HCT116 (cell line): Measurements from ENCODE around the gene SLC66A1. TPM values are rescaled to one million over a fixed set of nuclear protein-coding genes. Genes with fewer than 3 reads are reported as not detected.

ENCODE experiments used
- ATAC-seq: fragments of 200-7000 bp; cut with Tn5 transposase; 2 replicates; pipeline ENCODE4 v1.9.1; 2020; ENCODE audit warnings: mild to moderate bottlenecking, moderate library complexity
- BruUV-seq: library from RNA; stranded (reverse); fragments of 400-500 nt; replicated peaks from 2 replicates; lab custom pipeline; 2021; lab: Mats Ljungman, UMichigan
- CTCF ChIA-PET: fragments of 300-600 bp; sonication (Branson Sonifier 250); formaldehyde crosslinking; loops from one replicate; lab custom pipeline; 2021; ENCODE audit warnings: antibody characterized with exemption; lab: Charles Lee
- POLR2A ChIA-PET: fragments of 300-600, 350-600 bp; sonication (Branson Sonifier 250); formaldehyde crosslinking; loops from one replicate; lab custom pipeline; 2021; ENCODE audit warnings: antibody characterized with exemption; lab: Charles Lee
- RAD21 ChIA-PET, 2 experiments: fragments of 300-600 bp; sonication (Branson Sonifier 250); formaldehyde crosslinking; loops; one replicate each; lab custom pipeline; 2023; ENCODE audit warnings: low total read pairs in 2 of 2; ENCODE audit not compliant: uncharacterized antibody in 2 of 2, unreplicated experiment in 2 of 2, low non-redundant PET in 1 of 2; lab: Charles Lee
- DNase-seq: peaks from one replicate; pipeline ENCODE4 v3.0.0-alpha.2; 2010; ENCODE audit warnings: low read depth, low spot score
- H2AFZ ChIP-seq: fragments of 200-600 bp; shearing (Covaris generic), sonication (generic); 2 replicates; pipeline ENCODE4 v1.6.1; 2017; ENCODE audit warnings: low read depth, mixed run types, mixed read lengths, antibody characterized with exemption, low read length; ENCODE audit not compliant: poor library complexity, severe bottlenecking
- H3K27ac ChIP-seq: 2 replicates; pipeline ENCODE4 v1.5.1; 2012; ENCODE audit warnings: low read depth, low read length
- H3K27me3 ChIP-seq: fragments of 200-600 bp; sonication (generic); 2 replicates; pipeline ENCODE4 v1.6.1; 2016; ENCODE audit warnings: mixed run types, low read length, mixed read lengths; ENCODE audit not compliant: insufficient read depth
- H3K36me3 ChIP-seq, 2 experiments: fragments of 200-500 bp in 1 of 2; fragments of 200-600 bp in 1 of 2; sonication (Bioruptor generic) in 1 of 2; sonication (generic) in 1 of 2; 2 replicates each; pipeline versions ENCODE4 v1.5.1 to v1.6.1; 2014 to 2016; ENCODE audit warnings: low read length in 2 of 2, inconsistent platforms in 1 of 2, mixed read lengths in 1 of 2, mixed run types in 1 of 2; ENCODE audit not compliant: insufficient read depth in 2 of 2, control insufficient read depth in 1 of 2
- H3K4me1 ChIP-seq, 2 experiments: fragments of 200-600 bp in 1 of 2; sonication (generic) in 1 of 2; 2 replicates each; pipeline versions ENCODE4 v1.5.1 to v1.6.1; 2012 to 2017; ENCODE audit warnings: low read length in 2 of 2, inconsistent platforms in 1 of 2, mild to moderate bottlenecking in 1 of 2, mixed read lengths in 1 of 2, mixed run types in 1 of 2, moderate library complexity in 1 of 2; ENCODE audit not compliant: insufficient read depth in 2 of 2, control insufficient read depth in 1 of 2
- H3K4me2 ChIP-seq: fragments of 200-600 bp; sonication (generic); 2 replicates; pipeline ENCODE4 v1.6.1; 2017; ENCODE audit warnings: mixed run types, low read length, mixed read lengths
- H3K4me3 ChIP-seq, 2 experiments: fragments of 200-600 bp in 1 of 2; sonication (generic) in 1 of 2; replicated peaks in 1 of 2; 2 replicates each; pipeline ENCODE4 v1.5.1; 2011 to 2016; ENCODE audit warnings: low read length in 2 of 2, control low read depth in 1 of 2, low read depth in 1 of 2, mild to moderate bottlenecking in 1 of 2, mixed read lengths in 1 of 2, mixed run types in 1 of 2
- H3K79me2 ChIP-seq: fragments of 200-600 bp; sonication (generic); 2 replicates; pipeline ENCODE4 v1.6.1; 2017; ENCODE audit warnings: mild to moderate bottlenecking, mixed run types, low read length, moderate library complexity, mixed read lengths; ENCODE audit not compliant: insufficient read depth
- H3K9ac ChIP-seq: fragments of 200-600 bp; sonication (generic); 2 replicates; pipeline ENCODE4 v1.6.1; 2016; ENCODE audit warnings: low read length, mixed read lengths
- H3K9me2 ChIP-seq: fragments of 200-600 bp; sonication (generic), shearing (Covaris generic); 2 replicates; pipeline ENCODE4 v1.6.1; 2017; ENCODE audit warnings: mixed run types, mild to moderate bottlenecking, moderate library complexity; ENCODE audit not compliant: insufficient read depth
- H3K9me3 ChIP-seq, 2 experiments: fragments of 200-500 bp in 1 of 2; fragments of 200-600 bp in 1 of 2; sonication (Bioruptor generic) in 1 of 2; sonication (generic) in 1 of 2; 2 replicates each; pipeline ENCODE4 v1.6.1; 2014 to 2017; ENCODE audit warnings: low read length in 2 of 2, mixed read lengths in 2 of 2, inconsistent platforms in 1 of 2, low read depth in 1 of 2, mild to moderate bottlenecking in 1 of 2, mixed run types in 1 of 2, moderate library complexity in 1 of 2; ENCODE audit not compliant: control insufficient read depth in 1 of 2, insufficient read depth in 1 of 2
- H4K20me1 ChIP-seq: fragments of 200-600 bp; sonication (generic), shearing (Covaris generic); 2 replicates; pipeline ENCODE4 v1.6.1; 2017; ENCODE audit warnings: mixed run types, mild to moderate bottlenecking, moderate library complexity; ENCODE audit not compliant: insufficient read depth
- CBX3 ChIP-seq: IDR thresholded peaks from 2 replicates; pipeline ENCODE4 v1.6.1; 2012; ENCODE audit warnings: low read depth
- CEBPB ChIP-seq: IDR thresholded peaks from 2 replicates; pipeline ENCODE4 v1.6.1; 2012; ENCODE audit warnings: low read depth
- EGR1 ChIP-seq: IDR thresholded peaks from 2 replicates; pipeline ENCODE4 v1.6.1; 2012; ENCODE audit warnings: low read depth
- EZH2 ChIP-seq: fragments of 200-600 bp; sonication (generic); IDR thresholded peaks from 2 replicates; pipeline ENCODE4 v1.6.1; 2017; ENCODE audit warnings: antibody characterized with exemption, mixed run types
- EZH2phosphoT487 ChIP-seq: fragments of 200-600 bp; IDR thresholded peaks from 2 replicates; pipeline ENCODE4 v1.6.1; 2018; ENCODE audit warnings: antibody characterized with exemption, borderline replicate concordance
- JUND ChIP-seq: IDR thresholded peaks from 2 replicates; pipeline ENCODE4 v1.6.1; 2012
- POLR2A ChIP-seq: IDR thresholded peaks from 2 replicates; pipeline ENCODE4 v1.7.0; 2011; ENCODE audit warnings: borderline replicate concordance; ENCODE audit not compliant: insufficient read depth, insufficient read length; ENCODE audit errors: extremely low read depth
- POLR2AphosphoS5 ChIP-seq: IDR thresholded peaks from 2 replicates; pipeline ENCODE4 v1.6.1; 2011; ENCODE audit warnings: mild to moderate bottlenecking, low read depth, low read length, moderate library complexity
- RAD21 ChIP-seq: IDR thresholded peaks from 2 replicates; pipeline ENCODE4 v1.6.1; 2012; ENCODE audit warnings: low read depth, mild to moderate bottlenecking
- SIN3A ChIP-seq: IDR thresholded peaks from 2 replicates; pipeline ENCODE4 v1.6.1; 2012; ENCODE audit warnings: low read depth
- SP1 ChIP-seq: IDR thresholded peaks from 2 replicates; pipeline ENCODE4 v1.6.1; 2012; ENCODE audit warnings: low read depth
- SRF ChIP-seq: IDR thresholded peaks from 2 replicates; pipeline ENCODE4 v1.6.1; 2012; ENCODE audit warnings: low read depth
- TCF7L2 ChIP-seq: IDR thresholded peaks from 2 replicates; pipeline ENCODE4 v1.7.0; 2011; ENCODE audit warnings: borderline replicate concordance, inconsistent platforms; ENCODE audit not compliant: insufficient read depth, insufficient read length; ENCODE audit errors: extremely low read depth
- ZNF274 ChIP-seq: fragments of 200-500 bp; sonication (Bioruptor generic); IDR thresholded peaks from 2 replicates; pipeline ENCODE4 v1.6.1; 2014; ENCODE audit warnings: mild to moderate bottlenecking, low read depth, low read length, inconsistent platforms
- intact Hi-C: fragments of 100-400 bp; cut with micrococcal nuclease; formaldehyde crosslinking; loops from 2 replicates; pipeline ENCODE4 v1.10.0; 2022
- total RNA-seq: library from RNA; stranded (reverse); gene quantifications from one replicate; pipeline ENCODE4 v1.2.1, GENCODE V29; 2021; ENCODE audit not compliant: unreplicated experiment

Gene SLC66A1
- total RNA-seq, 1 experiment from 2014 or later = 11.1 TPM

DNA sequence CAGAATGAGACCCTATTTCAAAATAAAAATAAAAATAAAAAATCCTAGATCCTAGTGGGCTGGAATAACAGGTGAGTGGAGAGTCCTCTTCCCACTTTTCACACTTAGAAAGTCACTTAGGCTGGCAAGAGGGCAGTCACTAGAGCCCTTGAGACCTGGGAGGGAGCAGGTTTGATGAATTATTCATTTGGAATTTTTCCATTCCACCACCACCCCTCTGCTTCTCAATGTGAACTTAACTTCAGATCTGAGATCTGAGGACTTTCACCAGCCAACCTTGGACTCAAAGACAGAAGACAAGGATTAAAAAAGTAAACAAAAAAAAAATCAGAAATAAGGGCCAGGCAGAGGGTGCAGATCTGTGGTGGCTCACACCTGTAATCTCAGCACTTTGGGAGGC is 40.1 kb upstream of the SLC66A1 start:
- POLR2A ChIA-PET = no interaction called here
- CTCF ChIA-PET = no interaction called here
- H3K79me2 ChIP-seq = no peaks in the 10 kb centered on the region
- no peak overlapping the region for H3K4me2 ChIP-seq
- RAD21 ChIA-PET = no interaction called here
- H3K27ac ChIP-seq = no peak overlapping the region
- DNase-seq = no peak
- no peak overlapping the region for H3K4me3 ChIP-seq
- H3K36me3 ChIP-seq = no peaks in the 10 kb centered on the region
- H4K20me1 ChIP-seq = no peaks in the 10 kb centered on the region
- no peak for ATAC-seq
- H2AFZ ChIP-seq = no peak overlapping the region
- no peaks in the 10 kb centered on the region for H3K9me3 ChIP-seq
- no peaks in the 10 kb centered on the region for H3K27me3 ChIP-seq
- H3K9ac ChIP-seq = no peak overlapping the region
- no TSS peak for BruUV-seq
- no peaks in the 10 kb centered on the region for H3K4me1 ChIP-seq
- no peaks in the 10 kb centered on the region for H3K9me2 ChIP-seq
- intact Hi-C loops = no loop called here
- no peak for TF ChIP-seq EZH2phosphoT487
- no peak for TF ChIP-seq RAD21
- no peak for TF ChIP-seq EGR1
- TF ChIP-seq TCF7L2 = no peak
- no peak for TF ChIP-seq POLR2A
- TF ChIP-seq SIN3A = no peak
- no peak for TF ChIP-seq SP1
- TF ChIP-seq EZH2 = no peak
- no peak for TF ChIP-seq CBX3
- TF ChIP-seq SRF = no peak
- no peak for TF ChIP-seq POLR2AphosphoS5
- no peak for TF ChIP-seq CEBPB
- TF ChIP-seq ZNF274 = no peak
- no peak for TF ChIP-seq JUND
